Loucy (cell line): ENCODE data around the gene NBEAL2.

Experiments used
- EZH2phosphoT487 ChIP-seq: fragments of 200-600 bp; IDR thresholded peaks from 2 replicates; pipeline ENCODE4 v1.6.1; 2018; ENCODE audit warnings: antibody characterized with exemption, mild to moderate bottlenecking, moderate library complexity, borderline replicate concordance
- TF ChIP-seq, protein P1 (sequence below): fragments of 200-600 bp; sonication (generic); conservative IDR thresholded peaks from 2 replicates; pipeline ENCODE4 v1.5.1; 2014; ENCODE audit warnings: mild to moderate bottlenecking, antibody characterized with exemption, low read length

- TF ChIP-seq, protein P1, sequence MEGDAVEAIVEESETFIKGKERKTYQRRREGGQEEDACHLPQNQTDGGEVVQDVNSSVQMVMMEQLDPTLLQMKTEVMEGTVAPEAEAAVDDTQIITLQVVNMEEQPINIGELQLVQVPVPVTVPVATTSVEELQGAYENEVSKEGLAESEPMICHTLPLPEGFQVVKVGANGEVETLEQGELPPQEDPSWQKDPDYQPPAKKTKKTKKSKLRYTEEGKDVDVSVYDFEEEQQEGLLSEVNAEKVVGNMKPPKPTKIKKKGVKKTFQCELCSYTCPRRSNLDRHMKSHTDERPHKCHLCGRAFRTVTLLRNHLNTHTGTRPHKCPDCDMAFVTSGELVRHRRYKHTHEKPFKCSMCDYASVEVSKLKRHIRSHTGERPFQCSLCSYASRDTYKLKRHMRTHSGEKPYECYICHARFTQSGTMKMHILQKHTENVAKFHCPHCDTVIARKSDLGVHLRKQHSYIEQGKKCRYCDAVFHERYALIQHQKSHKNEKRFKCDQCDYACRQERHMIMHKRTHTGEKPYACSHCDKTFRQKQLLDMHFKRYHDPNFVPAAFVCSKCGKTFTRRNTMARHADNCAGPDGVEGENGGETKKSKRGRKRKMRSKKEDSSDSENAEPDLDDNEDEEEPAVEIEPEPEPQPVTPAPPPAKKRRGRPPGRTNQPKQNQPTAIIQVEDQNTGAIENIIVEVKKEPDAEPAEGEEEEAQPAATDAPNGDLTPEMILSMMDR: no peak
- no peak for TF ChIP-seq EZH2phosphoT487
Observed at GRCh38 chr3:46942481-46943236, 36.8 kb upstream of the NBEAL2 start.
